22Rv1 (cell line): Measurements from ENCODE around the gene TAF1.
"Not testable (repeated sequence)": the region's sequence is repeated elsewhere in the genome, so short reads cannot be mapped to it uniquely, and the experiment has no call there.

ENCODE experiments used
- H3K27ac ChIP-seq: fragments of 450-650 bp; 2 replicates; pipeline ENCODE4 v1.5.1; 2017
- ZFX ChIP-seq: fragments of 450-650 bp; IDR thresholded peaks from 2 replicates; pipeline ENCODE4 v1.6.1; 2017; ENCODE audit warnings: antibody characterized with exemption, borderline replicate concordance
- TF ChIP-seq, protein P1 (sequence below): fragments of 450-650 bp; IDR thresholded peaks from 2 replicates; pipeline ENCODE4 v1.5.1; 2017; ENCODE audit warnings: mild to moderate bottlenecking

TAF1 gene

DNA sequence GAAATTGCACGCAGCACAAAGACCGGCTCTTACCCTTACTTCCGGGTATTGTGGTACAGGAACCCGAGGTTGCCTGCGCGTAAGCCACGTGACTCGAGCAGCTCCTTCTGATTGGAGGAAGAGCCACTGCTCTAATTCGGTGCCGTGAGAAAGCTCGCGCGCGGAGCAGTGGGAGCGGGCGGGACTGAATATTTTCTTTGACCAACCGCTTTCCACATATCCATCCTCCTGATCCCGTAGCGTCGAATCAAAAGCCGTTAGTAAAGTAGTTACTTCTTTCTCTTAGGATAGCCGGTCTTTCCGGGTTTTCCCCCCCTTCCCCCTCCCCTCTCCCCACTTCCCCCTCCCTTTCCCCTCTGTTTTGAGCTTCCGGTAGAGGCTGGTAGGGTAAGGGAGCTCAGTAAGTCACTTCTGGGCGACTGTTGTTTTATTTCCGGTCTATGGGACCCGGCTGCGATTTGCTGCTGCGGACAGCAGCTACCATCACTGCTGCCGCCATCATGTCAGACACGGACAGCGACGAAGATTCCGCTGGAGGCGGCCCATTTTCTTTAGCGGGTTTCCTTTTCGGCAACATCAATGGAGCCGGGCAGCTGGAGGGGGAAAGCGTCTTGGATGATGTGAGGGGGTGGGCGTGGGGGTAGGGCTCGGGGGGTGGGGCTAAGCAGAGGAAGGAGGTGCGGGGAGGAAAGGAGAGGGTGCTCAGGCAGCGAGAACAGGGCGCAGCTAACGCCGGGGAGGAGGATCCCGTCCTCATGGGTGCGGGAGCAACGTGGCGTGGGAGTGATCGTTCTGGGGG, at the start of gene TAF1:
Gene TAF1, plus strand, starts transcription at position 483 of the 799 bp plus-strand sequence. Its CDS starts 18 bp downstream, at position 501.
- TF ChIP-seq ZFX = no peak
- TF ChIP-seq, protein P1, sequence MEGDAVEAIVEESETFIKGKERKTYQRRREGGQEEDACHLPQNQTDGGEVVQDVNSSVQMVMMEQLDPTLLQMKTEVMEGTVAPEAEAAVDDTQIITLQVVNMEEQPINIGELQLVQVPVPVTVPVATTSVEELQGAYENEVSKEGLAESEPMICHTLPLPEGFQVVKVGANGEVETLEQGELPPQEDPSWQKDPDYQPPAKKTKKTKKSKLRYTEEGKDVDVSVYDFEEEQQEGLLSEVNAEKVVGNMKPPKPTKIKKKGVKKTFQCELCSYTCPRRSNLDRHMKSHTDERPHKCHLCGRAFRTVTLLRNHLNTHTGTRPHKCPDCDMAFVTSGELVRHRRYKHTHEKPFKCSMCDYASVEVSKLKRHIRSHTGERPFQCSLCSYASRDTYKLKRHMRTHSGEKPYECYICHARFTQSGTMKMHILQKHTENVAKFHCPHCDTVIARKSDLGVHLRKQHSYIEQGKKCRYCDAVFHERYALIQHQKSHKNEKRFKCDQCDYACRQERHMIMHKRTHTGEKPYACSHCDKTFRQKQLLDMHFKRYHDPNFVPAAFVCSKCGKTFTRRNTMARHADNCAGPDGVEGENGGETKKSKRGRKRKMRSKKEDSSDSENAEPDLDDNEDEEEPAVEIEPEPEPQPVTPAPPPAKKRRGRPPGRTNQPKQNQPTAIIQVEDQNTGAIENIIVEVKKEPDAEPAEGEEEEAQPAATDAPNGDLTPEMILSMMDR = no peak
- peak within 1 kb of the TSS; percentile 85 for H3K27ac ChIP-seq

- H3K27ac ChIP-seq = not testable (repeated sequence)
Measured at GRCh38 chrX:71316959-71317358, 49.2 kb upstream of the TAF1 start.

- H3K27ac ChIP-seq = no peak overlapping the region
Measured at GRCh38 chrX:71320126-71320525, 46.0 kb upstream of the TAF1 start.

DNA sequence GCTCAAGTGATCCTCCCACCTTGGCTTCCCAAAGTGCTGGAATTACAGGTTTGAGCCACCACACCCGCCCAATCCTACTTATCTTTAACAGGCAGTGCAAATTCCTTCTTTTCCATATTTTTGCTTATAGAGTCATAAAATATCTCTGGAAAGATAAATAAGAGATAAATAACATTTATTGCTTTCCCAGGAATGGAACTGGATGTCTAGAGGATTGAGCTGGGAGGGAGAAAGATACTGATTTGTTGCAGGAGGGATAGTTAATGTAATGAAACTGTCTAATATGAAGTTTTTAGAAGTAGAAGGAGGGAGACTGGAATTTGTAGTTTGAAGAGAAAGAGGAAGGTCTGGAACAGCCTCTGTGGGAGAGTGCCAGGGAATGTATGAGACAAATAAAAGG, 44.4 kb upstream of the TAF1 start:
- no peak overlapping the region for H3K27ac ChIP-seq
- TF ChIP-seq, protein P1 = no peak
- no peak for TF ChIP-seq ZFX

More at GRCh38 chrX:71320126-71320525, 46.0 kb upstream of the TAF1 start:
- TF ChIP-seq ZFX = no peak
- TF ChIP-seq, protein P1 = no peak

DNA sequence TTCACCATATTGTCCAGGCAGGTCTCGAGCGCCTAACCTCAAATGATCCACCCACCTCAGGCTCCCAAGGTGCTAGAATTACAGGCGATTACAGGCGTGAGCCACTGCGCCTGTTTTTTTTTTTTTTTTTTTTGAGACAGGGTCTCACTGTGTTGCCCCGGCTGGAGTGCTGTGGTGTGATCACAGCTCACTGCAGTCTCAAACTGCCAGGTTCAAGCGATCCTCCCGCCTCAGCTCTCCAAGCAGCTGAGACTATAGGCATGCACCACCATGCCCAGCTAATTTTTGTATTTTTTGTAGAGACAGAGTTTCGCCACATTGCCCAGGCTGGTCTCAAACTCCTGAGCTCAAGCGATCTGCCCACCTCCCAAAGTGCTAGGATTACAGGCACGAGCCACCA, 41.7 kb upstream of the TAF1 start:
- not testable (repeated sequence) for H3K27ac ChIP-seq

GRCh38 chrX:71326394-71326793, 39.8 kb upstream of the TAF1 start:
- TF ChIP-seq, protein P1 = no peak
- TF ChIP-seq ZFX = no peak
- H3K27ac ChIP-seq = no peak overlapping the region

DNA sequence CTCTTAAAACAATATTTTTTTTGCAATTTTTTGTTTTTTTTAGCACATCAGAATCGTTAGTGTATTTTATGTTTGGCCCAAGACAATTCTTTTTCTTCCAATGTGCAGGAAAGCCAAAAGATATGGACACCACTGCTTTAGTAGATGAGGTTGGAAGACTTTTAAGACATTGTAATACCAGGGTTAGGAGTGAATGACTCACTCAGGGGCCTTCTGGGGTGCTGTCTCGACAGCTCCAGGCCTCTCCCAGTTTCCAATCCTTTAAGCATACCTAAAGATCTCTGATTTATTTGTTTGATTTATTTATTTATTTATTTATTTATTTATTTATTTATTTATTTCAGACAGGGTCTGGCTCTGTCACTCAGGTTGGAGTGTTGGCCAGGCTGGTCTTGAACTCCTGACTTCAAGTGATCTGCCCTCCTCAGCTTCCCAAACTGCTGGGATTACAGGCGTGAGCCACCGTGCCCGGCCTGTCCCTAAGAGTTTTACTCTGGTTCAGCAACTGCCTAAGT, 16.9 kb upstream of the TAF1 start:
- H3K27ac ChIP-seq = not testable (repeated sequence)

- H3K27ac ChIP-seq = not testable (repeated sequence)
Measured at GRCh38 chrX:71349867-71350266, 16.3 kb upstream of the TAF1 start.

- not testable (repeated sequence) for H3K27ac ChIP-seq
Measured at GRCh38 chrX:71352439-71352838, 13.7 kb upstream of the TAF1 start.

GRCh38 chrX:71364221-71364620, 1.9 kb upstream of the TAF1 start:
- TF ChIP-seq, protein P1 = no peak
- TF ChIP-seq ZFX = no peak
- H3K27ac ChIP-seq = no peak overlapping the region
